Activated CD8-positive, alpha-beta memory T cell treated with anti-CD3 and anti-CD28 coated beads, Interleukin-2, amount 50 U/mL, for 1 hour (primary cell): ENCODE measurements around the gene ACOT6.
"Not testable (repeated sequence)": the region's sequence is repeated elsewhere in the genome, so short reads cannot be mapped to it uniquely, and the experiment has no call there.

Experiments used
- DNase-seq: peaks from one replicate; pipeline ENCODE4 v3.0.0-alpha.2; 2020; ENCODE audit errors: extremely low read depth

Gene ACOT6

DNA sequence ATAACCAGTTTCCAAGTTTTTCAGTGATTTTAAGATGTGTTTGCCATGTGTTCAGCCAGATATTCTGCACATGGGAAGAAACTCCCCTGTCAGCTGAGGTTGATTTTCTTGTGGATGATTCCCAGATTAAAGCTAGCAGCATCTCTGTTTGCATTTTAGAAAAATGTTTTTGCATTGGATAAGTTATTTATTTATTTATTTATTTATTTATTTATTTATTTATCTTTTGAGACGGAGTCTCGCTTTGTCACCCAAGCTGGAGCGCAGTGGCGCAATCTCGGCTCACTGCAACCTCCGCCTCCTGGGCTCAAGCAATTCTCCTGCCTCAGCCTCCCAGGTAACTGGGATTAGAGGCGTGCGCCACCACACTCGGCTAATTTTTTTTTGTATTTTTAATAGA is 17.8 kb upstream of the ACOT6 start:
- no peak for DNase-seq

DNA sequence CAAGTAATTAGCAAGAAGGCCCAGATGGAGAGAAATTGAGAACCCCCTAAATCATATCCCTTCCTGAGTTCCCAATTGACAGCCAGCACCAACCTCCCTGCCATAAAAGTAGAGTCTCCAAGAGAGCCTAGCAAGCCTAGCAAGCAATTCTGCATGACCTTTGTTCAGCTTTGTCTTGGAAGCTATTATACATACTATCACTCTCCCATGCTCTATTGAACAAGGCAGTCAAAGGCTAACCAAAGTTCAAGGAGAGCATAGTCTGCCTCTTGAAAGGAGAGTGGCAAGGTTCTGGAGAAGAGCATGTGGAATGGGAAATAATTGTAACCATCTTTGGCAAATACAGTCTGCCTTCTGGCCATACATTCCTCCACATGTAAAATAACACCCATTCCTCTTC is 12.8 kb upstream of the ACOT6 start:
- DNase-seq: no peak

GRCh38 chr14:73602994-73603393 is 9.3 kb upstream of the ACOT6 start:
- DNase-seq: no peak

GRCh38 chr14:73606271-73606670 is 6.0 kb upstream of the ACOT6 start:
- DNase-seq: no peak

GRCh38 chr14:73607241-73607640 is 5.1 kb upstream of the ACOT6 start:
- no peak for DNase-seq

DNA sequence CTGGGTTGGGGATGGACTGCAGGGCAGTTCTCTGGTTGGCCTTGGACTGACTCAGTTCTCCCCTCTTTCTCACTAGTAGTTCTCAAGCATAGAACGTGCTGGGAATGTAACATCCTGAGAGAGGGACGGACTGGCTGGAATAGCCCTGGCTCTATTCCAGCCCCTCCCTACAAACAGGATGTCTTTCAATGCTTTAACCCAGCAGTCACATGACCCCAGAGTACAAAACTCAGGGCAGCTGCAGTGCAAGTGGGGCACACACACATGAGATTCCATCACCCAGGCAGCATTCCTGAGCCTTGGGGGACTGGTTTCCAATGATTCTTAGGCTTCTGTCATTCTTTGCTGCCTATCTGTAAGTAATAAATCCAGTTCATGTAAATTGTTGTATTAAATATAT is 1.6 kb upstream of the ACOT6 start:
- no peak for DNase-seq

DNA sequence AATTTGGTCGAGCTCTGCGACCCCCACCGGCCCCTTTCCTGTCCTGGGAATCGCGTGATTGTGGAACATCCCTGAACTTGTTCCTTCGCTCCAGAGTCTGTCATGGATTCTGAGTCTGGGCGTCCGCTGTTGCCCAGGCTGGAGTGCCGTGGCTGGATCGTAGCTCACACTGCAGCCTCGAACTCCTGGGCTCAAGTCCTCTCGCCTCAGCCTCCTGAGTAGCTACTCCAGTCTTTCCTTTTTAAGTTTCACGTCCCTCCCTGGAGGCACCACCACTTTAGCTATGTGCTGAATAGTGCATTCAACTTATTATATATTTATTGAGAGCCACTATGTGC is 698 bp downstream of the ACOT6 start:
- DNase-seq: no peak

- no peak for DNase-seq
These were observed 1.2 kb downstream of the ACOT6 start for GRCh38 chr14:73613419-73613963.

GRCh38 chr14:73616831-73617230 is 4.5 kb downstream of the ACOT6 start:
- DNase-seq: no peak

- DNase-seq: no peak
These were observed 7.2 kb downstream of the ACOT6 start for GRCh38 chr14:73619524-73619923.

DNA sequence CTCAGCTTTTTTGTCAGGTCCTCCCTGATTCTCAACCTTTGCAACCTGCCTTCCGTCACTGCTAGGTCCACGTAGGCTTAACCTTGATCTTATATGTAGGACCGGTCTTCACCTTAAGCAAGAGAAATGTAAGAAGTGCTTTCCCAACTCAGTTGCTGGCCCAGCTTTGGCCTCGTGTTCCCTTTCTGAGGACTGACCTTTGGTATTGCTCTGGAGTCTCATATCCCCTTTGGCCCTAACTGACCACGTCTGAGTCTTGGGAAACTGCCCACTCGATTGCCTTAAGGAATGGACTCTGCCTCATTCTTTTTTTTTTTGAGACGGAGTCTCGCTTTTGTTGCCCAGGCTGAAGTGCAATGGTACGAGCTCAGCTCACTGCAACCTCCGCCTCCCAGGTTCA is 8.0 kb downstream of the ACOT6 start:
- no peak for DNase-seq

GRCh38 chr14:73623504-73624054 is 11.3 kb downstream of the ACOT6 start:
- no peak for DNase-seq

DNA sequence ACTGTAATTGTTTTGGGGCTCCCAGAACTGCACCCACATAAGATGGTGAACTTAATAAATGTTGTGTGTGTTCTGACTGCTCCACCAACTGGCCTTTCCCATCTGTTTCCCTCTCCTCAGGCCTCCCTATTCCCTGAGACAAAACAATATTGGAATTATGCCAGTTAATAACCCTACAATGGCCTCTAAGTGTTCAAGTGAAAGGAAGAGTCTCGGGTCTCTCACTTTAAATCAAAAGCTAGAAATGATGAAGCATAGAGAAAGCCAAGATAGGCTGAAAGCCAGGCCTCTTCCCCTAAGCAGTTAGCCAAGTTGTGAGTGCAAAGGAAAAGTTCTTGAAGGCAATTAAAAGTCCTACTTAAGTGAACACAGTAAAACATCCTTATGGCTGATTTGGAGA is 13.4 kb downstream of the ACOT6 start:
- DNase-seq: no peak

DNA sequence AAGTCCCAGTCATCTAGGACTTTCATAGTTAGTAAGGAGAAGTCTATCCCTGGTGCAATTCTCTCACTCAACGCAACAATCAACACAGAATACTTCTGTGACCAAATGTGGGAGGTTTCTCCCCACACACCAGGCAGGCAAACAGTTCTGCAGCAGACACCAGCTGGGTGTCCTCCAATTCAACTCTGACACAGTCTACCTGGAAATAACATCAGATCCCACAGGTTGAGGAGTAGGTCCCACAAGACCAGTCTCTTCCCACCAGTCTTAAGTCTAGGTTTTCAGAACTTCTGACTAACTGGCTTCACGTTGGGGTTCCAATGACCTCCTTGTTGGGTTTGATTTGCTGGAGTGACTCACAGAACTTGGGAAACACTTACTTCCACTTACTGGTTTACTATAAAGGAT is 14.8 kb downstream of the ACOT6 start:
- DNase-seq: no peak

DNA sequence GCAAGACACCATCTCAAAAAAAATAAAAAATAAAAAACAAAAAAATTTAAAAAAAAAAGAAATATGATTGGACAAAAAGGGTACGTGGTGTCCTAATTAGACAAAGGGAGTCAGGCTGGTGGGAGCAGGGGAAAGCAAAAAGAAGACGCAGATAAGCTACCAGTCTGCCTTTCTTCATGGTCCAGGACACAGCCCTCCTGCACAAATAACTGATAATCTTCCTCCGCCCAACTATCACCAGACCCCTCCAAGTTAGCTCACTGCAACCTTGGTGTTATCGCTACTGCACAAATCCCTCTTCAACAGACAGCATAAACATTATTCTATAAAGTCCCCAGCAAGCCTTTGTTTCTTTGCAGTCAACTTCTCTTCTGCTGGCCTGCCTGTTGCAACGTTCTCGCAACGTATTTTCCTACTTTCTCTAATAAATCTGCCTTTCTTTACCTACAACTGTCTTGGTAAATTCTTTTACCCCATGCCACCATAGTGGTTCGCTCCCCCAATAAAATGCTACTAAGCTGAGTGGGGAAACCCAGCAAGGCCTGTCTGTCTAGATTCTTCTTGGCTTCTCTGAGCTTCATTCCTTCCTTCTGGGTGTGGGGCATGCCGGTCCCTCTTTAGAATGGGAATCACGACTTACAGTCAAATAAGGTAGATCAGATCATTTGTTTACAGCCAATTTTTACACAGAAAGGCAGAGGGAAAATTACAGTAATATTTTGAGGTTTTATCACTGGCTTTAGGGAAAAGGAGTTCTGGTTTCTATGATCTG is 17.9 kb downstream of the ACOT6 start:
- no peak for DNase-seq

- no peak for DNase-seq
These were observed 21.0 kb downstream of the ACOT6 start for GRCh38 chr14:73633116-73634010.

- DNase-seq: no peak
These were observed 21.9 kb downstream of the ACOT6 start for GRCh38 chr14:73634011-73634833.

DNA sequence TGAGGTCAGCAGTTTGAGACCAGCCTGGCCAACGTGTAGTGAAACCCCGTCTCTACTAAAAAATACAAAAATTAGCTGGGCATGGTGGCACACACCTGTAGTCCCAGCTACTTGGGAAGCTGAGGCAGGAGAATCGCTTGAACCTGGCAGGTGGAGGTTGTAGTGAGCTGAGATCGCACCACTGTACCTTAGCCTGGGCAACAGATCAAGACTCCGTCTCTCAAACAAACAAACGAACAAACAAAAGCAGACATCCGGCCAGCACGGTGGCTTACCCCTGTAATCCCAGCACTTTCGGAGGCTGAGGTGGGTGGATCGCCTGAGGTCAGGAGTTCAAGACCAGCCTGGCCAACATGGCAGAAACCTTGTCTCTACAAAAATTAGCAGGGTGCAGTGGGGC is 24.0 kb downstream of the ACOT6 start:
- DNase-seq: not testable (repeated sequence)

DNA sequence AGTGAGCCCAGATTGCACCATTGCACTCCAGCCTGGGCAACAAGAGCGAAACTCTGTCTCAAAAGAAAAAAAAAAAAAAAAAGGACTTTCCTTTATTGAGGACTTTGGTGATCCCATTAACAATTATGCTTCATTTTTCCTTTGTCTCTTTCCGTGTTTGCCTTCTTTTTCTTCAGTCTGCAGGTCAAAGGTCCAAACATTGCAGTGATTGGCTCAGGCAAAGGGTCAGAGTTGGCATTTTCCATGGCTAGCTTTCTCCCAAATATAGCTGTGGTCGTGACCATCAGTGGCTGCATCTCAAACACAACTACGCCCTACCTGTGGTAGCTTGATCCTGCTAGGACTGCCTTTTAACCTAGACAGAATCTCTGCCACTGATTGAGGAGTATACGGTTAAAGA is 25.5 kb downstream of the ACOT6 start:
- DNase-seq: no peak

- DNase-seq: no peak
These were observed 28.6 kb downstream of the ACOT6 start for GRCh38 chr14:73640796-73641365.

GRCh38 chr14:73644531-73645247 is 32.4 kb downstream of the ACOT6 start, which contains the start of gene DNAL1:
Gene DNAL1 (plus strand): TSS chr14:73644986. CDS start chr14:73645040, 54 bp downstream.
- peak; percentile 64 for DNase-seq
